Tibial nerve (tissue), 3 donors: ENCODE data around the gene ANAPC2.
"Not testable (repeated sequence)": the region's sequence is repeated elsewhere in the genome, so short reads cannot be mapped to it uniquely, and the experiment has no call there.

Source experiments
- CTCF ChIP-seq, 5 experiments: fragments of 200-600 bp in 3 of 5; fragments of 450-650 bp in 2 of 5; sonication (generic) in 3 of 5; IDR thresholded peaks; one replicate each; pipeline ENCODE4 v1.5.1; 2016 to 2019; ENCODE audit warnings: antibody characterized with exemption in 5 of 5, mild to moderate bottlenecking in 3 of 5, moderate library complexity in 2 of 5
- POLR2A ChIP-seq, 2 donors: fragments of 450-650 bp; IDR thresholded peaks; one replicate each; pipeline ENCODE4 v1.6.1; 2017; ENCODE audit warnings: antibody characterized with exemption in 2 of 2, mild to moderate bottlenecking in 2 of 2, moderate library complexity in 2 of 2

GRCh38 chr9:137135154-137135553 lies 53.2 kb downstream of the ANAPC2 start:
- TF ChIP-seq POLR2A, CTCF (IDR thresholded peaks at IDR 0.05): not testable (repeated sequence)
